Adrenal gland (tissue), 12 donors: ENCODE data around the gene PPP1R9A. TPM values are rescaled to one million over a fixed set of nuclear protein-coding genes. Genes with fewer than 3 reads are reported as not detected.
"Not testable (repeated sequence)": the region's sequence is repeated elsewhere in the genome, so short reads cannot be mapped to it uniquely, and the experiment has no call there.

Experiments used
- DNase-seq, 7 donors: peaks; one replicate each; pipeline ENCODE4 v3.0.0-alpha.2; 2019 to 2020
- H3K27ac ChIP-seq, 5 donors: fragments of 200-600 bp; sonication (generic) in 4 of 5; 1 replicate in 3 of 5; 2 replicates in 2 of 5; pipeline versions ENCODE4 v1.5.1 to v1.8.0; 2016 to 2020; ENCODE audit warnings: mild to moderate bottlenecking in 1 of 5
- H3K27me3 ChIP-seq: fragments of 200-600 bp; 2 replicates; pipeline ENCODE4 v1.8.0; 2021
- H3K36me3 ChIP-seq, 2 donors: fragments of 200-600 bp; replicated peaks in 1 of 2; 1 replicate in 1 of 2; 2 replicates in 1 of 2; pipeline versions ENCODE4 v1.5.1 to v1.8.0; 2018 to 2022
- H3K4me1 ChIP-seq, 2 donors: fragments of 200-600 bp; replicated peaks in 1 of 2; 1 replicate in 1 of 2; 2 replicates in 1 of 2; pipeline versions ENCODE4 v1.5.1 to v1.8.0; 2018 to 2021
- H3K4me3 ChIP-seq, 4 donors: fragments of 200-600 bp; sonication (generic) in 3 of 4; one replicate each; pipeline ENCODE4 v1.5.1; 2016 to 2018
- H3K9me3 ChIP-seq, 3 donors: fragments of 200-600 bp; sonication (generic) in 1 of 3; replicated peaks in 1 of 3; 1 replicate in 2 of 3; 2 replicates in 1 of 3; pipeline versions ENCODE4 v1.5.1 to v1.8.0; 2016 to 2021
- CTCF ChIP-seq, 6 experiments: fragments of 450-650 bp in 4 of 6; fragments of 200-600 bp in 2 of 6; sonication (generic) in 1 of 6; IDR thresholded peaks; 1 replicate in 5 of 6; 2 replicates in 1 of 6; pipeline versions ENCODE4 v1.5.1 to v1.8.0; 2016 to 2021; ENCODE audit warnings: antibody characterized with exemption in 6 of 6, mild to moderate bottlenecking in 2 of 6, moderate library complexity in 1 of 6
- POLR2A ChIP-seq, 2 donors: fragments of 450-650 bp; IDR thresholded peaks; one replicate each; pipeline ENCODE4 v1.6.1; 2017; ENCODE audit warnings: antibody characterized with exemption in 2 of 2, mild to moderate bottlenecking in 2 of 2, moderate library complexity in 1 of 2
- WGBS, 4 donors: extraction: QIAGEN DNeasy Blood & Tissue Kit in 2 of 4; methylation state at CpG; one replicate each; pipeline versions ENCODE4 v1.1.5 to v1.1.7; 2013 to 2017; 5-methylcytosine and 5-hydroxymethylcytosine counted together
- intact Hi-C, 2 donors: fragments of 100-400 bp; cut with DNase I; formaldehyde crosslinking; loops; one replicate each; pipeline versions ENCODE4 v1.14.1 to v1.15.0; 2022 to 2023
- polyA plus RNA-seq, 3 donors: library from polyadenylated mRNA; stranded (reverse); fragments of 200-250 nt in 2 of 3; fragments of 350-450 nt in 1 of 3; fragmentation: Illumina TruSeq in 1 of 3; extraction: RNeasy Lipid Tissue Mini Kit (QIAGEN cat#74804) in 1 of 3; gene quantifications; one replicate each; pipeline ENCODE4 v1.2.3, GENCODE V29; 2013 to 2014
- total RNA-seq, 9 donors: library from RNA; depleted of rRNA in 4 of 9; stranded (reverse); fragments of >200 nt in 4 of 9; fragments of 120-200 nt in 1 of 9; fragmentation: NEBNext Ultra II Directional in 1 of 9; extraction: Animal tissue kit (Norgen Biotek cat#: 25700) in 1 of 9; gene quantifications; one replicate each; pipeline versions ENCODE4 v1.1.0 to v1.2.4, GENCODE V29; 2013 to 2023
- donor health status: healthy with polysubstance abuse.
- donor health status: Bipolar disorder and iron deficiency.
- donor health status: DM: yes; HTN: yes; CAD: no.
- donor health status: DM: no; HTN: no; CAD: no.
- donor health status: DM: no; HTN: no; CAD: no.
- donor health status: DM: yes; HTN: yes; CAD: no.

Gene PPP1R9A
- total and polyA plus RNA-seq, 12 donors = 7.2 to 86.0 (median 40.6) TPM

GRCh38 chr7:94998266-94999068 is 91.1 kb downstream of the PPP1R9A start:
- intact Hi-C loops = no loop called here

GRCh38 chr7:94999069-94999351 is 91.6 kb downstream of the PPP1R9A start:
- no peak for DNase-seq
- no peak overlapping the region for H3K27ac ChIP-seq
- no peak overlapping the region for H3K4me3 ChIP-seq
- intact Hi-C loops = no loop called here
- TF ChIP-seq CTCF (IDR thresholded peaks at IDR 0.05) = no peak
- no peak for TF ChIP-seq POLR2A (IDR thresholded peaks at IDR 0.05)
- no peaks in the 10 kb centered on the region for H3K36me3 ChIP-seq
- no peaks in the 10 kb centered on the region for H3K27me3 ChIP-seq
- H3K4me1 ChIP-seq = peaks cover 11% of the 10 kb centered on the region in 2 donors
- no peaks in the 10 kb centered on the region for H3K9me3 ChIP-seq

More at GRCh38 chr7:94998266-94999068, 91.1 kb downstream of the PPP1R9A start:
- TF ChIP-seq CTCF (IDR thresholded peaks at IDR 0.05) (no peak), POLR2A (IDR thresholded peaks at IDR 0.05) (no peak)
- WGBS, 4 donors = 90 to 99% (median 91%) methylated on average over 3 of the region's 3 CpGs
- DNase-seq = no peak
- Histone ChIP-seq H3K4me3 (no peak overlapping the region), H3K27me3 (no peaks in the 10 kb centered on the region), H3K4me1 (peaks cover 11% of the 10 kb centered on the region in 2 donors), H3K27ac (no peak overlapping the region), H3K36me3 (no peaks in the 10 kb centered on the region), H3K9me3 (no peaks in the 10 kb centered on the region)

- H3K27me3 ChIP-seq, H3K36me3 ChIP-seq, DNase-seq, intact Hi-C loops, H3K4me3 ChIP-seq, H3K27ac ChIP-seq, H3K9me3 ChIP-seq: not testable (repeated sequence)
- 90 to 100% (median 97%) methylated on average over 5 of the region's 5 CpGs for WGBS, 4 donors
- H3K4me1 ChIP-seq = peaks cover 11% of the 10 kb centered on the region in 2 donors
These were observed 92.2 kb downstream of the PPP1R9A start for GRCh38 chr7:94999601-95000000.

GRCh38 chr7:95001258-95001657 is 93.9 kb downstream of the PPP1R9A start:
- no peak overlapping the region for H3K4me3 ChIP-seq
- H3K27ac ChIP-seq = no peak overlapping the region
- peaks cover 4 to 5% of the 10 kb centered on the region in 2 donors for H3K4me1 ChIP-seq
- H3K9me3 ChIP-seq = no peaks in the 10 kb centered on the region
- no peak for DNase-seq
- H3K36me3 ChIP-seq = no peaks in the 10 kb centered on the region
- TF ChIP-seq POLR2A (IDR thresholded peaks at IDR 0.05) = no peak
- TF ChIP-seq CTCF (IDR thresholded peaks at IDR 0.05) = no peak
- H3K27me3 ChIP-seq = no peaks in the 10 kb centered on the region
- 92 to 96% (median 95%) methylated on average over 3 of the region's 3 CpGs for WGBS, 4 donors
- intact Hi-C loops = no loop called here
